Fibroblast of pulmonary artery (primary cell): ENCODE measurements around the gene PCDHB9.
"Not testable (repeated sequence)": the region's sequence is repeated elsewhere in the genome, so short reads cannot be mapped to it uniquely, and the experiment has no call there.

ENCODE experiments used
- DNase-seq: peaks from one replicate; pipeline ENCODE4 v3.0.0-alpha.2; 2010; ENCODE audit warnings: low read depth
- H3K4me3 ChIP-seq: replicated peaks from 2 replicates; pipeline ENCODE4 v1.5.1; 2011; ENCODE audit warnings: low read depth, mild to moderate bottlenecking, control low read depth, low read length, moderate library complexity
- TF ChIP-seq, protein P1 (sequence below): IDR thresholded peaks from 2 replicates; pipeline ENCODE4 v1.5.1; 2011; ENCODE audit warnings: mild to moderate bottlenecking, control low read depth, low read length, inconsistent platforms; ENCODE audit errors: missing control alignments

PCDHB9 gene

DNA sequence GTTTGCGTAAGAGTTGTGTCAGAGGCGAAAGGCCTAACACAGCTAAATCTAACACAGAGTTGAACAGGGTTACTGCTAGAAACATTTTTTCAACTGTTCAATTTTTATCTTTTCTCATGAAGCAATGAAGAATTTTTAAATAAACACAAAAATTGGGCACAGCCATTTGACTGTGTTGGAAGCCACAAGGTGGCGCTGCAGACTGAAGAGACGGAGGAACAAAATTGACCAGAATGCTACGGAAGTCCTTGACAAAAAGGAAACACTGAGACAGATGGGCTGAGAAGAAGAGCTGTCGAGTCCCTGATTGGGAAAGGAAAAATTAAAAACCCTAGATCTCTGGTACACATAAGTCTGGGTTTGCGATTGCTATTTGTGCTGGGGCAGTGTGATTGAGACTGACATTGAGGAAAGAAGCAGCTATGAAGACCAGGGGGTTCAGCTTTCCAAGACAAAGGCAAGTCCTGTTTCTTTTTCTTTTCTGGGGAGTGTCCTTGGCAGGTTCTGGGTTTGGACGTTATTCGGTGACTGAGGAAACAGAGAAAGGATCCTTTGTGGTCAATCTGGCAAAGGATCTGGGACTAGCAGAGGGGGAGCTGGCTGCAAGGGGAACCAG lies at the start of gene PCDHB9:
Gene PCDHB9, plus strand, starts transcription at position 265 of the 616 bp plus-strand sequence. Its CDS starts 158 bp downstream, at position 423.
- peak; percentile 7 for DNase-seq
- TF ChIP-seq, protein P1, sequence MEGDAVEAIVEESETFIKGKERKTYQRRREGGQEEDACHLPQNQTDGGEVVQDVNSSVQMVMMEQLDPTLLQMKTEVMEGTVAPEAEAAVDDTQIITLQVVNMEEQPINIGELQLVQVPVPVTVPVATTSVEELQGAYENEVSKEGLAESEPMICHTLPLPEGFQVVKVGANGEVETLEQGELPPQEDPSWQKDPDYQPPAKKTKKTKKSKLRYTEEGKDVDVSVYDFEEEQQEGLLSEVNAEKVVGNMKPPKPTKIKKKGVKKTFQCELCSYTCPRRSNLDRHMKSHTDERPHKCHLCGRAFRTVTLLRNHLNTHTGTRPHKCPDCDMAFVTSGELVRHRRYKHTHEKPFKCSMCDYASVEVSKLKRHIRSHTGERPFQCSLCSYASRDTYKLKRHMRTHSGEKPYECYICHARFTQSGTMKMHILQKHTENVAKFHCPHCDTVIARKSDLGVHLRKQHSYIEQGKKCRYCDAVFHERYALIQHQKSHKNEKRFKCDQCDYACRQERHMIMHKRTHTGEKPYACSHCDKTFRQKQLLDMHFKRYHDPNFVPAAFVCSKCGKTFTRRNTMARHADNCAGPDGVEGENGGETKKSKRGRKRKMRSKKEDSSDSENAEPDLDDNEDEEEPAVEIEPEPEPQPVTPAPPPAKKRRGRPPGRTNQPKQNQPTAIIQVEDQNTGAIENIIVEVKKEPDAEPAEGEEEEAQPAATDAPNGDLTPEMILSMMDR = peak; percentile 25

GRCh38 chr5:141137346-141137745 lies 49.6 kb upstream of the PCDHB9 start:
- not testable (repeated sequence) for DNase-seq, H3K4me3 ChIP-seq

More for the DNA sequence above, at the start of gene PCDHB9:
- no peak within 1 kb of the TSS for H3K4me3 ChIP-seq

GRCh38 chr5:141149812-141150211 lies 37.1 kb upstream of the PCDHB9 start, which contains the start of gene PCDHB6:
PCDHB6 (plus strand) TSS chr5:141150057; CDS start chr5:141150258, 201 bp downstream.
- TF ChIP-seq, protein P1 = no peak
- peak; percentile 6 for DNase-seq
- no peak within 1 kb of the TSS for H3K4me3 ChIP-seq

DNA sequence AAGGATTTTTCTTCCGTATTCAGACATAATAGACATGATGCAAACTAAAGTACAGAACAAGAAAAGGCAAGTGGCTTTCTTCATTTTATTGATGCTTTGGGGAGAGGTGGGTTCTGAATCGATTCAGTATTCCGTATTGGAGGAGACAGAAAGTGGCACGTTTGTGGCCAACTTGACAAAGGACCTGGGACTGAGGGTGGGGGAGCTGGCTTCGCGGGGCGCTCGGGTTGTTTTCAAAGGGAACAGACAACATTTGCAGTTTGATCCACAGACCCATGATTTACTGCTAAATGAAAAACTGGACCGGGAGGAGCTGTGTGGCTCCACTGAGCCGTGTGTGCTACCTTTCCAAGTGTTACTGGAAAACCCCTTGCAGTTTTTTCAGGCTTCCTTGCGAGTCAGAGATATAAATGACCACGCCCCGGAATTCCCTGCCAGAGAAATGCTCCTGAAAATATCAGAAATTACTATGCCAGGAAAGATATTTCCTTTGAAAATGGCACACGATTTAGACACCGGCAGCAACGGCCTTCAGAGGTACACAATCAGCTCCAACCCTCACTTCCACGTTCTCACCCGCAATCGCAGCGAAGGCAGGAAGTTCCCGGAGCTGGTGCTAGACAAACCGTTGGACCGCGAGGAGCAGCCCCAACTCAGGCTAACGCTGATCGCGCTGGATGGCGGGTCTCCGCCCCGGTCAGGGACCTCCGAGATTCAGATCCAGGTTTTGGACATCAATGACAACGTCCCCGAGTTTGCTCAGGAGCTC lies 36.6 kb upstream of the PCDHB9 start:
- DNase-seq = no peak
- no peak overlapping the region for H3K4me3 ChIP-seq
- TF ChIP-seq, protein P1 = no peak

- TF ChIP-seq, protein P1 = no peak
- DNase-seq = no peak
These were observed 36.0 kb upstream of the PCDHB9 start for GRCh38 chr5:141150993-141151325.

DNA sequence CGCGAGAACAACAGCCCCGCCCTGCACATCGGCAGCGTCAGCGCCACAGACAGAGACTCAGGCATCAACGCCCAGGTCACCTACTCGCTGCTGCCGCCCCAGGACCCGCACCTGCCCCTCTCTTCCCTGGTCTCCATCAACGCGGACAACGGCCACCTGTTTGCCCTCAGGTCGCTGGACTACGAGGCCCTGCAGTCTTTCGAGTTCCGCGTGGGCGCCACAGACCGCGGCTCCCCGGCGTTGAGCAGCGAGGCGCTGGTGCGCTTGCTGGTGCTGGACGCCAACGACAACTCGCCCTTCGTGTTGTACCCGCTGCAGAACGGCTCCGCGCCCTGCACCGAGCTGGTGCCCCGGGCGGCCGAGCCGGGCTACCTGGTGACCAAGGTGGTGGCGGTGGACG lies 35.3 kb upstream of the PCDHB9 start:
- not testable (repeated sequence) for DNase-seq, H3K4me3 ChIP-seq

More at GRCh38 chr5:141150993-141151325, 36.0 kb upstream of the PCDHB9 start:
- no peak overlapping the region for H3K4me3 ChIP-seq

DNA sequence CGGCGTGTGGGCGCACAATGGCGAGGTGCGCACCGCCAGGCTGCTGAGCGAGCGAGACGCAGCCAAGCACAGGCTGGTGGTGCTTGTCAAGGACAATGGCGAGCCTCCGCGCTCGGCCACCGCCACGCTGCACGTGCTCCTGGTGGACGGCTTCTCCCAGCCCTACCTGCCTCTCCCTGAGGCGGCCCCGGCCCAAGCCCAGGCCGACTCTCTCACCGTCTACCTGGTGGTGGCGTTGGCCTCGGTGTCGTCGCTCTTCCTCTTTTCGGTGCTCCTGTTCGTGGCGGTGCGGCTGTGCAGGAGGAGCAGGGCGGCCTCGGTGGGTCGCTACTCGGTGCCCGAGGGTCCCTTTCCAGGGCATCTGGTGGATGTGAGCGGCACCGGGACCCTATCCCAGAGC lies 34.9 kb upstream of the PCDHB9 start:
- H3K4me3 ChIP-seq, DNase-seq: not testable (repeated sequence)

- TF ChIP-seq, protein P1 = no peak
- DNase-seq = no peak
These were observed 31.2 kb upstream of the PCDHB9 start for GRCh38 chr5:141155540-141156374.

GRCh38 chr5:141157356-141157755 lies 29.6 kb upstream of the PCDHB9 start:
- not testable (repeated sequence) for H3K4me3 ChIP-seq, DNase-seq

More at GRCh38 chr5:141155540-141156374, 31.2 kb upstream of the PCDHB9 start:
- no peak overlapping the region for H3K4me3 ChIP-seq

DNA sequence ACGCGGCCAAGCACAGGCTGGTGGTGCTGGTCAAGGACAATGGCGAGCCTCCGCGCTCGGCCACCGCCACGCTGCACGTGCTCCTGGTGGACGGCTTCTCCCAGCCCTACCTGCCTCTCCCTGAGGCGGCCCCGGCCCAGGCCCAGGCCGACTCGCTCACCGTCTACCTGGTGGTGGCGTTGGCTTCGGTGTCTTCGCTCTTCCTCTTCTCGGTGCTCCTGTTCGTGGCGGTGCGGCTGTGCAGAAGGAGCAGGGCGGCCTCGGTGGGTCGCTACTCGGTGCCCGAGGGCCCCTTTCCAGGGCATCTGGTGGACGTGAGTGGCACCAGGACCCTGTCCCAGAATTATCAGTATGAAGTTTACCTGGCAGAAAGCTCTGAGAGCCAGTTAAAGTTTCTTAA lies 29.1 kb upstream of the PCDHB9 start:
- not testable (repeated sequence) for H3K4me3 ChIP-seq, DNase-seq
